ENCODE data around the gene GLB1L3. TPM values are rescaled to one million over a fixed set of nuclear protein-coding genes. Genes with fewer than 3 reads are reported as not detected.

GLB1L3 gene
- polyA plus RNA-seq, 1 donor (not counting 4 experiments of a cell fraction or from before 2014, with no cell fraction given), result 3.0 TPM

DNA sequence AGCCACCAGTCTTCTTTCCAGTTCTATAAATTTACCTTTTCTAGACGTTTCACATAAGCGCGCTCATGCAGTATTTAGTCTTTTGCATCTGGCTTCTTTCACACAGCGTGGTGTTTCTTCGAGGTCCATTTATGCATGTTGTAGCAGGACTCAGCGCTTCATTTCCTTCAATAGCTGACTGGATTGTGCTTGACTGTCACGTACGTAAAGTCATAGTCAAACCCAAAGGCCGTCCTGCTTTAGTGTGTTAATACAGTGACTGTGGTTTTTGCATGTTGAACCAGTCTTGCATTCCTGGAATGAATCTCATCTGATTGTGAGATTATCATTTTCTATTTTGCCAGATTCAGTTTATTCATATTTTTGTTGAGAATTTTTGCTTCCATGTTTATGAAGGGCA is 18.5 kb downstream of the GLB1L3 start:
- Histone ChIP-seq H4K20me1 (ENCODE audit: control insufficient read depth, extremely low read depth, insufficient read depth, low read length) (no peaks in the 10 kb centered on the region), H3K27ac (ENCODE audit: control insufficient read depth, insufficient read depth, low read length) (no peak overlapping the region), H3K27me3 (ENCODE audit: control insufficient read depth, extremely low read depth, insufficient read depth, low read length) (no peaks in the 10 kb centered on the region), H3K4me3 (ENCODE audit: control insufficient read depth in 2 of 3, extremely low read depth in 1 of 3, insufficient read depth in 2 of 3, low read depth in 1 of 3, low read length in 3 of 3) (no peak overlapping the region), H3K9me3 (ENCODE audit: control insufficient read depth, low read depth, low read length) (no peaks in the 10 kb centered on the region), H3K4me2 (ENCODE audit: control insufficient read depth, extremely low read depth, insufficient read depth, low read depth, low read length) (no peak overlapping the region), H3K9me1 (ENCODE audit: control insufficient read depth, extremely low read depth, insufficient read depth, low read length) (no peaks in the 10 kb centered on the region), H3K36me3 (ENCODE audit: control insufficient read depth in 2 of 2, extremely low read depth in 1 of 2, insufficient read depth in 2 of 2, low read length in 2 of 2) (no peaks in the 10 kb centered on the region), H2AFZ (ENCODE audit: control insufficient read depth, low read length) (no peak overlapping the region), H3K79me2 (ENCODE audit: control insufficient read depth, insufficient read depth, low read length) (no peaks in the 10 kb centered on the region), H3K4me1 (ENCODE audit: control insufficient read depth, extremely low read depth, insufficient read depth, low read length) (no peaks in the 10 kb centered on the region), H3K9ac (ENCODE audit: control insufficient read depth, extremely low read depth, insufficient read depth, low read length) (no peak overlapping the region)
- DNase-seq (ENCODE audit: low read depth, low spot score) (no peak), FAIRE-seq (no peak)
- dilution Hi-C loops (cut with MboI; ENCODE audit: extremely low pct_ligation_motif_present, low sequenced_read_pairs), result no loop called here
- TF ChIP-seq EZH2 (IDR thresholded peaks at IDR 0.05; ENCODE audit: low read length), result no peak
- TF ChIP-seq, protein P1, sequence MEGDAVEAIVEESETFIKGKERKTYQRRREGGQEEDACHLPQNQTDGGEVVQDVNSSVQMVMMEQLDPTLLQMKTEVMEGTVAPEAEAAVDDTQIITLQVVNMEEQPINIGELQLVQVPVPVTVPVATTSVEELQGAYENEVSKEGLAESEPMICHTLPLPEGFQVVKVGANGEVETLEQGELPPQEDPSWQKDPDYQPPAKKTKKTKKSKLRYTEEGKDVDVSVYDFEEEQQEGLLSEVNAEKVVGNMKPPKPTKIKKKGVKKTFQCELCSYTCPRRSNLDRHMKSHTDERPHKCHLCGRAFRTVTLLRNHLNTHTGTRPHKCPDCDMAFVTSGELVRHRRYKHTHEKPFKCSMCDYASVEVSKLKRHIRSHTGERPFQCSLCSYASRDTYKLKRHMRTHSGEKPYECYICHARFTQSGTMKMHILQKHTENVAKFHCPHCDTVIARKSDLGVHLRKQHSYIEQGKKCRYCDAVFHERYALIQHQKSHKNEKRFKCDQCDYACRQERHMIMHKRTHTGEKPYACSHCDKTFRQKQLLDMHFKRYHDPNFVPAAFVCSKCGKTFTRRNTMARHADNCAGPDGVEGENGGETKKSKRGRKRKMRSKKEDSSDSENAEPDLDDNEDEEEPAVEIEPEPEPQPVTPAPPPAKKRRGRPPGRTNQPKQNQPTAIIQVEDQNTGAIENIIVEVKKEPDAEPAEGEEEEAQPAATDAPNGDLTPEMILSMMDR (optimal IDR thresholded peaks at IDR 0.05 in 1 of 3, IDR thresholded peaks at IDR 0.05 in 1 of 3, conservative IDR thresholded peaks at IDR 0.05 in 1 of 3; ENCODE audit: extremely low read depth in 1 of 3, insufficient read depth in 2 of 3, low read length in 3 of 3), result no peak

DNA sequence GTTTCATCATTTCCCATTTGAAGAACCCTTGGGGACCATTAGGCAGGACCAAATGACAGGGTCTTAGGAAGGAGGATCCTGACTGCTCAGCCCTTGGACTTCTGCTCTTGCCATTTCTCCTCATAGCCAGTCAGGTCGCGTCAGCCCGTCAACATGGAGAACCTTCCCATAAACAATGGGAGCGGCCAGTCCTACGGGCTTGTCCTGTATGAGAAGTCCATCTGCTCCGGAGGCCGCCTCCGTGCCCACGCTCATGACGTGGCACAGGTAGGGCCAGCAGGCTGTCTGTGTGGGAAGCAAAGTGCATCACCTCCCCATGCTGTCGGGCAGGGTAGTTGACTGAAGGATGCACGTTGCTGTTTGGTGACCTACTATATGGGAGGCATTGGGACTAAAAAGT is 36.0 kb downstream of the GLB1L3 start:
- Histone ChIP-seq H4K20me1 (ENCODE audit: control insufficient read depth, extremely low read depth, insufficient read depth, low read length) (no peaks in the 10 kb centered on the region), H3K9me3 (ENCODE audit: control insufficient read depth, low read depth, low read length) (no peaks in the 10 kb centered on the region), H3K36me3 (ENCODE audit: control insufficient read depth in 2 of 2, extremely low read depth in 1 of 2, insufficient read depth in 2 of 2, low read length in 2 of 2) (no peaks in the 10 kb centered on the region), H3K9ac (ENCODE audit: control insufficient read depth, extremely low read depth, insufficient read depth, low read length) (no peak overlapping the region), H3K4me3 (ENCODE audit: control insufficient read depth in 2 of 3, extremely low read depth in 1 of 3, insufficient read depth in 2 of 3, low read depth in 1 of 3, low read length in 3 of 3) (no peak overlapping the region), H3K9me1 (ENCODE audit: control insufficient read depth, extremely low read depth, insufficient read depth, low read length) (no peaks in the 10 kb centered on the region), H3K79me2 (ENCODE audit: control insufficient read depth, insufficient read depth, low read length) (no peaks in the 10 kb centered on the region), H3K27ac (ENCODE audit: control insufficient read depth, insufficient read depth, low read length) (no peak overlapping the region), H3K27me3 (ENCODE audit: control insufficient read depth, extremely low read depth, insufficient read depth, low read length) (no peaks in the 10 kb centered on the region), H2AFZ (ENCODE audit: control insufficient read depth, low read length) (no peak overlapping the region), H3K4me1 (ENCODE audit: control insufficient read depth, extremely low read depth, insufficient read depth, low read length) (no peaks in the 10 kb centered on the region), H3K4me2 (ENCODE audit: control insufficient read depth, extremely low read depth, insufficient read depth, low read depth, low read length) (no peak overlapping the region)
- FAIRE-seq (no peak), DNase-seq (ENCODE audit: low read depth, low spot score) (no peak)
- TF ChIP-seq, protein P1 (optimal IDR thresholded peaks at IDR 0.05 in 1 of 3, IDR thresholded peaks at IDR 0.05 in 1 of 3, conservative IDR thresholded peaks at IDR 0.05 in 1 of 3; ENCODE audit: extremely low read depth in 1 of 3, insufficient read depth in 2 of 3, low read length in 3 of 3), result no peak
- TF ChIP-seq EZH2 (IDR thresholded peaks at IDR 0.05; ENCODE audit: low read length), result no peak
- dilution Hi-C loops (cut with MboI; ENCODE audit: extremely low pct_ligation_motif_present, low sequenced_read_pairs), result no loop called here

Measured in keratinocyte (primary cell).